SK-N-SH (cell line): ENCODE results near the gene ARMC3. TPM values are rescaled to one million over a fixed set of nuclear protein-coding genes. Genes with fewer than 3 reads are reported as not detected.

Experiments
- CTCF ChIA-PET: fragments of 300-600, 350-600 bp; formaldehyde crosslinking; extraction: SDS; loops from one replicate; lab custom pipeline; 2021; lab: Yijun Ruan, JAX
- POLR2A ChIA-PET: fragments of 350-600 bp; sonication (Branson Sonifier 250); formaldehyde crosslinking; extraction: SDS; loops from one replicate; lab custom pipeline; 2020; ENCODE audit warnings: antibody characterized with exemption, inconsistent platforms; lab: Yijun Ruan, JAX
- DNase-seq: peaks from one replicate; pipeline ENCODE4 v3.0.0; 2012
- H2AFZ ChIP-seq: fragments of 200-600 bp; sonication (generic); 2 replicates; pipeline ENCODE4 v1.8.1; 2016; ENCODE audit warnings: antibody characterized with exemption, mild to moderate bottlenecking, low read depth
- H3F3A ChIP-seq: fragments of 200-600 bp; sonication (generic); replicated peaks from 2 replicates; pipeline ENCODE3; 2016; ENCODE audit warnings: antibody characterized with exemption, mild to moderate bottlenecking; ENCODE audit not compliant: insufficient read depth
- H3K27ac ChIP-seq, 2 experiments: fragments of 200-500 bp in 1 of 2; fragments of 200-600 bp in 1 of 2; sonication (Bioruptor generic) in 1 of 2; sonication (generic), shearing (Covaris generic) in 1 of 2; 2 replicates each; pipeline versions ENCODE4 v1.5.1 to v1.6.1; 2014 to 2016; ENCODE audit warnings: low read depth in 2 of 2, inconsistent platforms in 1 of 2, low read length in 1 of 2, mild to moderate bottlenecking in 1 of 2, mixed read lengths in 1 of 2
- H3K27me3 ChIP-seq: fragments of 200-600 bp; sonication (generic), shearing (Covaris generic); 2 replicates; pipeline ENCODE4 v1.6.1; 2016; ENCODE audit warnings: mixed run types; ENCODE audit not compliant: insufficient read depth
- H3K36me3 ChIP-seq, 2 experiments: fragments of 200-500 bp in 1 of 2; fragments of 200-600 bp in 1 of 2; sonication (Bioruptor generic) in 1 of 2; sonication (generic) in 1 of 2; replicated peaks in 1 of 2; 2 replicates each; pipeline versions ENCODE3 to v1.5.1; 2014 to 2016; ENCODE audit warnings: low read length in 1 of 2, mild to moderate bottlenecking in 1 of 2; ENCODE audit not compliant: insufficient read depth in 2 of 2, control insufficient read depth in 1 of 2
- H3K4me1 ChIP-seq, 2 experiments: fragments of 200-500 bp in 1 of 2; fragments of 200-600 bp in 1 of 2; sonication (Bioruptor generic) in 1 of 2; sonication (generic), shearing (Covaris generic) in 1 of 2; 2 replicates each; pipeline versions ENCODE4 v1.5.1 to v1.6.1; 2014 to 2016; ENCODE audit warnings: low read depth in 1 of 2, low read length in 1 of 2, mixed run types in 1 of 2; ENCODE audit not compliant: insufficient read depth in 2 of 2, control insufficient read depth in 1 of 2
- H3K4me2 ChIP-seq: fragments of 200-600 bp; sonication (generic), shearing (Covaris generic); 2 replicates; pipeline ENCODE4 v1.6.1; 2017; ENCODE audit warnings: mixed run types
- H3K4me3 ChIP-seq, 2 experiments: fragments of 200-500 bp in 1 of 2; fragments of 200-600 bp in 1 of 2; sonication (Bioruptor generic) in 1 of 2; sonication (generic), shearing (Covaris generic) in 1 of 2; 2 replicates each; pipeline versions ENCODE4 v1.5.1 to v1.8.1; 2014 to 2016; ENCODE audit warnings: low read depth in 2 of 2, inconsistent platforms in 1 of 2, low read length in 1 of 2, mild to moderate bottlenecking in 1 of 2, mixed read lengths in 1 of 2, moderate library complexity in 1 of 2
- H3K79me2 ChIP-seq: fragments of 200-600 bp; sonication (generic); 2 replicates; pipeline ENCODE4 v1.8.1; 2017; ENCODE audit warnings: mild to moderate bottlenecking; ENCODE audit not compliant: insufficient read depth
- H3K9ac ChIP-seq: fragments of 200-600 bp; sonication (generic); 2 replicates; pipeline ENCODE4 v1.6.1; 2017; ENCODE audit warnings: mixed run types
- H3K9me2 ChIP-seq: fragments of 200-600 bp; sonication (generic); 2 replicates; pipeline ENCODE4 v1.6.1; 2017; ENCODE audit warnings: mixed run types
- H3K9me3 ChIP-seq: fragments of 200-600 bp; sonication (generic); 2 replicates; pipeline ENCODE4 v1.6.1; 2017; ENCODE audit warnings: mixed run types, mild to moderate bottlenecking, moderate library complexity
- H4K20me1 ChIP-seq: fragments of 200-600 bp; sonication (generic); 2 replicates; pipeline ENCODE4 v1.6.1; 2017; ENCODE audit warnings: mild to moderate bottlenecking, mixed run types; ENCODE audit not compliant: insufficient read depth
- CHD2 ChIP-seq: fragments of 150-350 bp; IDR thresholded peaks from 2 replicates; pipeline ENCODE4 v1.6.1; 2018; ENCODE audit warnings: low read length; ENCODE audit not compliant: partially characterized antibody
- EZH2phosphoT487 ChIP-seq: fragments of 200-600 bp; sonication (generic); IDR thresholded peaks from 2 replicates; pipeline ENCODE4 v1.6.1; 2017; ENCODE audit warnings: low read depth, mixed run types, mild to moderate bottlenecking, antibody characterized with exemption, moderate library complexity, borderline replicate concordance
- FOXM1 ChIP-seq: IDR thresholded peaks from 2 replicates; pipeline ENCODE4 v1.4.0; 2012; ENCODE audit warnings: low read depth, mild to moderate bottlenecking
- GABPA ChIP-seq: IDR thresholded peaks from 2 replicates; pipeline ENCODE4 v1.4.0; 2012; ENCODE audit warnings: low read depth, mild to moderate bottlenecking
- JUND ChIP-seq: IDR thresholded peaks from 2 replicates; pipeline ENCODE4 v1.4.0; 2012
- MEF2A ChIP-seq: IDR thresholded peaks from 2 replicates; pipeline ENCODE4 v1.4.0; 2012; ENCODE audit warnings: low read depth, borderline replicate concordance
- MXI1 ChIP-seq: IDR thresholded peaks from 2 replicates; pipeline ENCODE4 v1.6.1; 2012; ENCODE audit warnings: mild to moderate bottlenecking, low read depth, low read length, improper control_type of control experiment
- NRF1 ChIP-seq: IDR thresholded peaks from 2 replicates; pipeline ENCODE4 v1.6.1; 2012; ENCODE audit warnings: low read depth, mild to moderate bottlenecking, low read length
- PBX3 ChIP-seq: IDR thresholded peaks from 2 replicates; pipeline ENCODE4; 2012
- RFX5 ChIP-seq: IDR thresholded peaks from 2 replicates; pipeline ENCODE4 v1.6.1; 2012; ENCODE audit warnings: mild to moderate bottlenecking, improper control_type of control experiment, low read length
- SIN3A ChIP-seq: IDR thresholded peaks from 2 replicates; pipeline ENCODE4 v1.6.1; 2012; ENCODE audit warnings: low read depth, mild to moderate bottlenecking, low read length, moderate library complexity, borderline replicate concordance
- SMC3 ChIP-seq: IDR thresholded peaks from 2 replicates; pipeline ENCODE4 v1.6.1; 2012; ENCODE audit warnings: low read depth, low read length, improper control_type of control experiment
- TAF1 ChIP-seq: IDR thresholded peaks from 2 replicates; pipeline ENCODE4 v1.6.1; 2012; ENCODE audit warnings: low read depth, mild to moderate bottlenecking, low read length, moderate library complexity, borderline replicate concordance
- TCF12 ChIP-seq: IDR thresholded peaks from 2 replicates; pipeline ENCODE4 v1.4.0; 2012
- TEAD4 ChIP-seq: IDR thresholded peaks from 2 replicates; pipeline ENCODE4 v1.4.0; 2012; ENCODE audit warnings: mild to moderate bottlenecking, borderline replicate concordance; ENCODE audit not compliant: insufficient read depth
- USF1 ChIP-seq: IDR thresholded peaks from 2 replicates; pipeline ENCODE4 v1.4.0; 2012; ENCODE audit warnings: low read depth, borderline replicate concordance
- WGBS: methylation state at CpG from one replicate; pipeline ENCODE4 v1.1.6; 2017; ENCODE audit warnings: low lambda C conversion rate; 5-methylcytosine and 5-hydroxymethylcytosine counted together
- polyA plus RNA-seq, 3 experiments: library from polyadenylated mRNA; depleted of rRNA; stranded (reverse); fragments of >200 nt; gene quantifications; 2 replicates each; pipeline ENCODE4 v1.2.3, GENCODE V29; 2012
- TF ChIP-seq, protein P1 (sequence below): IDR thresholded peaks from 2 replicates; pipeline ENCODE4 v1.4.0; 2012; ENCODE audit warnings: low read depth

Gene ARMC3
- polyA plus RNA-seq, 1 of the 3 experiments (the other 2 are of a cell fraction): not detected

DNA sequence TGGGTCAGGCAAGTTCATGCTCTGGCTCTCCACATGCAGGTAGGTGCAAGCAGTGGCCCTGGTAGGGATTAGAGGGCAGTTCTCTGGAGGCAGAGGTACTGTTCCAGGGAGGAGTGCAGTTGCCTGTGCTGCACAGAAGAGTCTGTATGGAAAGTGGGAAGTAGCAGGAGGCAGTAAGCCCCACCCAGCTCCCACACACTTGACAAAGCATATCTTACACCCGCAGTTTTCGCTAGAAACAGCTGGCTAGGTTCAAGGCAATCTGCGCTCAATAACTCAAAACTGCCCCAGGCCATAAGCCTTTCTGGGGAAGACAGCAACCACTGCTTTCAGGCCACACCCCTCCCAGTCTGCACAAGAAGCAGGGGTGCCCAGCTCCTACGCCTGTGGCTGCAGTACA is 33.1 kb upstream of the ARMC3 start:
- no peaks in the 10 kb centered on the region for H3K9me3 ChIP-seq
- peaks cover 0 to 10% of the 10 kb centered on the region in 2 experiments; a peak in 1 of 4 replicates for H3K4me1 ChIP-seq
- 59% methylated on average over 4 of the region's 4 CpGs for WGBS
- no peaks in the 10 kb centered on the region for H3K36me3 ChIP-seq
- DNase-seq: peak; percentile 9
- H3K79me2 ChIP-seq: no peaks in the 10 kb centered on the region
- H4K20me1 ChIP-seq: no peaks in the 10 kb centered on the region
- H3K4me3 ChIP-seq: no peak overlapping the region
- H2AFZ ChIP-seq: no peak overlapping the region
- no peaks in the 10 kb centered on the region for H3F3A ChIP-seq
- ChIA-PET CTCF (interaction anchor here (0.9 kb wide), 1 partner anchor 90 kb away, joined by 3 read pairs; no protein-coding TSS in a partner anchor), POLR2A (no interaction called here)
- H3K9ac ChIP-seq: no peak overlapping the region
- no peak overlapping the region for H3K27ac ChIP-seq
- H3K27me3 ChIP-seq: no peaks in the 10 kb centered on the region
- no peaks in the 10 kb centered on the region for H3K9me2 ChIP-seq
- H3K4me2 ChIP-seq: no peak overlapping the region
- TF ChIP-seq PBX3: no peak
- no peak for TF ChIP-seq CHD2
- no peak for TF ChIP-seq GABPA

DNA sequence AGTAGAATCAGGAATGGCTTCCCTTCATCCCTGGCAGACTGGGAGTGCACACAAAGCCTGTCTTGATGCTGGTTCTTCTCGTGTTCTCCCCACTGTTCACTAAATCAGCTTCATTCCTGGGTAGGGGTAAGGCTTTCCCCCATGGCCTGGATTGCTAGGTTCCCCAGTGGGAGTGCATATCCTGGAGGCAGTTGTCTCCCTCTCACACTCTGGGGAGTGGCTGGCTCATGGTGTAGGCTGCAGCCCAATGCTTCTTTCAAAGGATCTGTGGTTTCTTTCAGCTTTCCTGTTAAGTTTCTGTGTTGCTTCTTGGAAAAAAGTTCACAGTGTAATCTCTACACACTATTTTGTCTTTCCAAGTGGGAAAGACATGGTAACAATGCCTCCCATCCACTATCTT is 32.6 kb upstream of the ARMC3 start:
- ChIA-PET POLR2A (no interaction called here), CTCF (interaction anchor here (0.9 kb wide), 1 partner anchor 90 kb away, joined by 3 read pairs; no protein-coding TSS in a partner anchor)
- Histone ChIP-seq H3K4me3 (no peak overlapping the region), H3F3A (no peaks in the 10 kb centered on the region), H3K9me2 (no peaks in the 10 kb centered on the region), H3K36me3 (no peaks in the 10 kb centered on the region), H3K27me3 (no peaks in the 10 kb centered on the region)
- DNase-seq: no peak
- TF ChIP-seq CHD2 (no peak), JUND (no peak), TCF12 (no peak), EZH2phosphoT487 (no peak), PBX3 (no peak), GABPA (no peak), TAF1 (no peak), MXI1 (no peak), MEF2A (no peak), SMC3 (no peak), NRF1 (no peak), USF1 (no peak), FOXM1 (no peak), SIN3A (no peak), TEAD4 (no peak), RFX5 (no peak)
- TF ChIP-seq, protein P1, sequence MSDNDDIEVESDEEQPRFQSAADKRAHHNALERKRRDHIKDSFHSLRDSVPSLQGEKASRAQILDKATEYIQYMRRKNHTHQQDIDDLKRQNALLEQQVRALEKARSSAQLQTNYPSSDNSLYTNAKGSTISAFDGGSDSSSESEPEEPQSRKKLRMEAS: no peak
- TF ChIP-seq, all 33 proteins: peak for 0
- Histone ChIP-seq H3K4me1 (peaks cover 0 to 10% of the 10 kb centered on the region in 2 experiments; a peak in 1 of 4 replicates), H3K4me2 (no peak overlapping the region), H3K79me2 (no peaks in the 10 kb centered on the region), H3K9me3 (no peaks in the 10 kb centered on the region), H3K27ac (no peak overlapping the region), H3K9ac (no peak overlapping the region), H2AFZ (no peak overlapping the region), H4K20me1 (no peaks in the 10 kb centered on the region)
- 0% methylated on average over 1 of the region's 1 CpG for WGBS
